Measurements from ENCODE around the gene ASAP2. TPM values are rescaled to one million over a fixed set of nuclear protein-coding genes. Genes with fewer than 3 reads are reported as not detected.

Gene ASAP2
- total and polyA plus RNA-seq, 9 of the 15 experiments (the other 6 are each of a cell fraction or from before 2014, with no cell fraction given), result 0.06 to 4.3 (median 3.1) TPM

GRCh38 chr2:9345343-9345742, 138.7 kb downstream of the ASAP2 start:
- Histone ChIP-seq H3K79me2 (ENCODE audit: control insufficient read depth, insufficient read depth, low read length) (no peaks in the 10 kb centered on the region), H3K9me3 (replicated peaks; ENCODE audit: control insufficient read depth, insufficient read depth, low read depth, low read length) (no peaks in the 10 kb centered on the region), H2AFZ (ENCODE audit: low read depth, low read length) (no peak overlapping the region), H4K20me1 (replicated peaks; ENCODE audit: control insufficient read depth, insufficient read depth, low read length) (no peaks in the 10 kb centered on the region; the same call in 1 of the 2 replicates), H3K9me1 (ENCODE audit: control insufficient read depth, insufficient read depth, low read length) (no peaks in the 10 kb centered on the region), H3K4me1 (replicated peaks in 1 of 2; ENCODE audit: control insufficient read depth in 2 of 2, insufficient read depth in 2 of 2, low read length in 2 of 2) (peaks cover 0 to 3% of the 10 kb centered on the region in 2 experiments; a peak in 1 of 5 replicates), H3K4me2 (ENCODE audit: insufficient read depth, low read length) (no peak overlapping the region), H3K36me3 (ENCODE audit: control insufficient read depth, insufficient read depth, low read length) (no peaks in the 10 kb centered on the region; the same call in 2 of the 3 replicates), H3K9ac (ENCODE audit: insufficient read depth in 1 of 2, low read depth in 2 of 2, low read length in 2 of 2) (no peak overlapping the region), H3K27ac (ENCODE audit: extremely low read depth, low read depth, low read length) (no peak overlapping the region), H3K27me3 (ENCODE audit: control insufficient read depth in 2 of 2, insufficient read depth in 2 of 2, low read length in 2 of 2) (peaks cover 2% of the 10 kb centered on the region in 2 experiments; a peak in 1 of 5 replicates), H3K4me3 (no peak overlapping the region)
- no peak for FAIRE-seq
- WGBS (ENCODE audit: insufficient coverage, low coverage, missing lambda C conversion rate), result 34% methylated on average over 7 of the region's 7 CpGs
- intact Hi-C loops (cut with micrococcal nuclease) (no loop called here), in situ Hi-C loops (cut with MboI) (no loop called here)
- TF ChIP-seq RNF2 (IDR thresholded peaks at IDR 0.05) (no peak), KDM5B (IDR thresholded peaks at IDR 0.05; ENCODE audit: insufficient replicate concordance, low read depth, low read length) (no peak), PYGO2 (tag; IDR thresholded peaks at IDR 0.05) (no peak), CHAMP1 (IDR thresholded peaks at IDR 0.05) (no peak), ZNF551 (CRISPR knock-in tag; IDR thresholded peaks at IDR 0.05) (no peak), HNRNPH1 (optimal IDR thresholded peaks at IDR 0.05; ENCODE audit: low read depth, low read length) (no peak), E2F6 (IDR thresholded peaks at IDR 0.05; ENCODE audit: borderline replicate concordance in 1 of 2, extremely low read depth in 1 of 2, insufficient read depth in 1 of 2, insufficient read length in 1 of 2, low read depth in 1 of 2, low read length in 1 of 2, poor library complexity in 1 of 2, severe bottlenecking in 1 of 2) (no peak), MED1 (CRISPR knock-in tag; IDR thresholded peaks at IDR 0.05; ENCODE audit: borderline replicate concordance) (no peak), ZBTB8A (IDR thresholded peaks at IDR 0.05; ENCODE audit: partially characterized antibody) (no peak), SRSF9 (IDR thresholded peaks at IDR 0.05; ENCODE audit: borderline replicate concordance, low read depth, low read length) (no peak), CHCHD3 (CRISPR knock-in tag; IDR thresholded peaks at IDR 0.05) (no peak), TFAM (CRISPR knock-in tag; conservative IDR thresholded peaks at IDR 0.05) (no peak), ZNF398 (CRISPR knock-in tag; IDR thresholded peaks at IDR 0.05) (no peak), ZNF232 (CRISPR knock-in tag; IDR thresholded peaks at IDR 0.05) (no peak)
- DNase-seq (ENCODE audit: extremely low read depth in 1 of 4, low spot score in 3 of 4), result no peak
- ChIA-PET CTCF (ENCODE audit: low intra/inter-chr PET ratio) (no interaction called here), POLR2A (interaction anchor here (1.6 kb wide), 1 partner anchor 13 kb away, joined by 3 read pairs; no protein-coding TSS in a partner anchor)
- BruUV-seq (replicated peaks), result no TSS peak
- ATAC-seq, result no peak
